Measurements from ENCODE around the gene INO80B. TPM values are rescaled to one million over a fixed set of nuclear protein-coding genes. Genes with fewer than 3 reads are reported as not detected.

Gene INO80B
- total RNA-seq, 2 experiments from 2014 or later = 29.2 to 44.5 TPM

DNA sequence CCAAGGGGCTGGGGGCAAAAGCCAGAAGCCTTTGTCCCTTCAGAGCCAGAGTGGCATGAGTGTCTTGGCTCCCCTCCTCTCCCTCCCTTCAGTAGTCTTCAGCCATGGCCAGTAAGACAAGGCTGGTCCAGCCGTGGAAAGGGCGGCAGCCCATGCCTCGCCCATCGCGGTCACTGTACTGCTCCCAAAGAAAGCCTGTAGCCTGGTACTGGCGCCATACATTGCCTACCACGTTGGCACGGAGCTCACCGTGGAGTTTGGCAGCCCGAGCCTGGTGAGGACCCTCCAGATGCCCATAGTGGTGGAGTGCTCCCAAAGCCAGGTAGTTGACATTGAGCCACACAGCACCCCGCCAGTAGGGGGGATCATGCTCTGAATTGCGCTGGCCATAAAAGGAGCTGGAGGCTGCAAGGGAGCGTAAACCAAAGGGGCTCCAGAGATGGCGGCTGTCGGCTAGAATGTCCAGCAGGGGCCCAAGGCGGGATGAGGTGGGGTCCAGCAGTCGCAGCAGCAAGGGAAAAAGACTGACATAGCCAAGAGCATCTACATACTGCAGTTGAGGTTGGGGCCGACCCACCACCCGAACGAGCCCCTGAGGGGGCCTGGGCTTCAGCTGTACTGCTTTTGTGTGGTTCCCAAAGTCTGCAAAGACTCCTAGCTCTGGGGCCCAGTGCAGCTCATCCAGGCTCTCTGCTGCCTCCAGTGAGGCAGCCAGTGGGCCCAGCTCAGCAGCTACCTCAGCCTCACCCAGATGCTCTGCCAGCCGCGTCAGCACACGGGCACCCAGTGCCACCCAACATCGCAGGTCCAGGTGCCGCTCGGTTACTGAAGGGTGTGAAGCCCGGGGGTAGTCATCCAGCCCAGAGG lies 6.5 kb downstream of the INO80B start:
- Histone ChIP-seq H3K4me2 (ENCODE audit: low read length) (no peak overlapping the region), H3K27ac (ENCODE audit: low read depth, low read length, poor library complexity, severe bottlenecking) (no peak overlapping the region), H3K79me2 (ENCODE audit: insufficient read depth, low read depth, low read length) (peaks cover 24% of the 10 kb centered on the region), H3K9me3 (ENCODE audit: low read length) (no peaks in the 10 kb centered on the region), H3K9me2 (ENCODE audit: insufficient read depth, low read length) (no peaks in the 10 kb centered on the region), H3K4me1 (ENCODE audit: insufficient read depth, low read length, poor library complexity, severe bottlenecking) (peaks cover 21% of the 10 kb centered on the region), H3K36me3 (ENCODE audit: insufficient read depth, low read length) (peaks cover 34% of the 10 kb centered on the region), H2AFZ (ENCODE audit: low read length) (no peak overlapping the region), H3K4me3 (ENCODE audit: low read depth, low read length, poor library complexity, severe bottlenecking) (no peak overlapping the region), H4K20me1 (ENCODE audit: insufficient read depth, low read length) (no peaks in the 10 kb centered on the region)
- no TSS peak for BruUV-seq (replicated peaks)
- POLR2A ChIA-PET = interaction anchor here (0.6 kb wide), 1 partner anchor 10 kb away, joined by 5 read pairs; no protein-coding TSS in a partner anchor
- CTCF ChIA-PET (ENCODE audit: unreplicated experiment) = no interaction called here
- DNase-seq (ENCODE audit: low spot score) = peak; percentile 37
- no peak for TF ChIP-seq EZH2phosphoT487 (IDR thresholded peaks at IDR 0.05; ENCODE audit: borderline replicate concordance, low read depth, low read length)
- TF ChIP-seq, protein P1, sequence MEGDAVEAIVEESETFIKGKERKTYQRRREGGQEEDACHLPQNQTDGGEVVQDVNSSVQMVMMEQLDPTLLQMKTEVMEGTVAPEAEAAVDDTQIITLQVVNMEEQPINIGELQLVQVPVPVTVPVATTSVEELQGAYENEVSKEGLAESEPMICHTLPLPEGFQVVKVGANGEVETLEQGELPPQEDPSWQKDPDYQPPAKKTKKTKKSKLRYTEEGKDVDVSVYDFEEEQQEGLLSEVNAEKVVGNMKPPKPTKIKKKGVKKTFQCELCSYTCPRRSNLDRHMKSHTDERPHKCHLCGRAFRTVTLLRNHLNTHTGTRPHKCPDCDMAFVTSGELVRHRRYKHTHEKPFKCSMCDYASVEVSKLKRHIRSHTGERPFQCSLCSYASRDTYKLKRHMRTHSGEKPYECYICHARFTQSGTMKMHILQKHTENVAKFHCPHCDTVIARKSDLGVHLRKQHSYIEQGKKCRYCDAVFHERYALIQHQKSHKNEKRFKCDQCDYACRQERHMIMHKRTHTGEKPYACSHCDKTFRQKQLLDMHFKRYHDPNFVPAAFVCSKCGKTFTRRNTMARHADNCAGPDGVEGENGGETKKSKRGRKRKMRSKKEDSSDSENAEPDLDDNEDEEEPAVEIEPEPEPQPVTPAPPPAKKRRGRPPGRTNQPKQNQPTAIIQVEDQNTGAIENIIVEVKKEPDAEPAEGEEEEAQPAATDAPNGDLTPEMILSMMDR (conservative IDR thresholded peaks at IDR 0.05; ENCODE audit: low read length) = peak; percentile 67
- intact Hi-C loops (cut with micrococcal nuclease; ENCODE audit: unreplicated experiment) = no loop called here

DNA sequence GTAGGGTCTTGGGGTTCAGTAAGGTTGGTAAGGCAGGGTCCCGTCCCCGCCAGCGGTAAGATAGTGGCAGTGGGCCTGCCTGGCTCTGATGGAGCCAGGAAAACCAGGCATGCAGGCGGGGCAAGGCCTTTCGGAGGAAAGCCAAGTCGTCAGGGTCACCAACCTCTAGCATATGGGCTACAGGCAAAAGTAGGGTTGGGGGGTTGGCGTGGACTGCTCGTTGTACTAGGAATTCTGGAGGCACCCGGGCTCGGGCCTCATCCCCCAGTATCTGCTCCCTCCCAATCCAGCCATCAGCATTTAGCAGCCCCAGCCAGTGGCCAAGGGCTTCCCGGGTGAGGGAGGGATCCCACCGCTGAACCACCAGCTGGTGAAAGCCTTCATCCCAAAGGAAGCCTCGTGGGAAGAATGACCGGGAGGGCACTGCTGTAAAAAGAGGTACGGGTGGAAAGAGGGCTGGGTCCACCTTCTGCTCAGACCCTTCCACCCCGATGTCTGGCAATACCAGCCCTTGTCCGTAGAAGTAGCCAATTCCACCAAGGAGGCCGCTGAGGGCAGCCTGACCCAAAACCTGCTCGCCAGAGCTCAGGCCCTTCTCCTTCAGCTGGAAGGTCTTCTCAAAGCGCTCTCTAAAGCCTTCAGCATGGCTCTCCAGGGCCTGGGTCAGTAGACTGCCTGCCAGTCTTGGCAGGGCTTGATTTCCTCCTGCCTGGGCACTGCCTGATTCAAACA lies 7.3 kb downstream of the INO80B start:
- no peak overlapping the region for H3K27ac ChIP-seq (ENCODE audit: low read depth, low read length, poor library complexity, severe bottlenecking)
- TF ChIP-seq EZH2phosphoT487 (IDR thresholded peaks at IDR 0.05; ENCODE audit: borderline replicate concordance, low read depth, low read length) = no peak
- TF ChIP-seq, protein P1 (conservative IDR thresholded peaks at IDR 0.05; ENCODE audit: low read length) = no peak
- ChIA-PET CTCF (ENCODE audit: unreplicated experiment) (no interaction called here), POLR2A (no interaction called here)
- intact Hi-C loops (cut with micrococcal nuclease; ENCODE audit: unreplicated experiment) = no loop called here
- no peak overlapping the region for H3K4me2 ChIP-seq (ENCODE audit: low read length)
- H3K4me3 ChIP-seq (ENCODE audit: low read depth, low read length, poor library complexity, severe bottlenecking) = no peak overlapping the region
- peaks cover 28% of the 10 kb centered on the region for H3K36me3 ChIP-seq (ENCODE audit: insufficient read depth, low read length)
- H3K9me3 ChIP-seq (ENCODE audit: low read length) = no peaks in the 10 kb centered on the region
- no peaks in the 10 kb centered on the region for H3K9me2 ChIP-seq (ENCODE audit: insufficient read depth, low read length)
- H3K79me2 ChIP-seq (ENCODE audit: insufficient read depth, low read depth, low read length) = peaks cover 19% of the 10 kb centered on the region; the same call in 1 of the 2 replicates
- no peak overlapping the region for H2AFZ ChIP-seq (ENCODE audit: low read length)
- BruUV-seq (replicated peaks) = no TSS peak
- no peak for DNase-seq (ENCODE audit: low spot score)
- peaks cover 17% of the 10 kb centered on the region for H3K4me1 ChIP-seq (ENCODE audit: insufficient read depth, low read length, poor library complexity, severe bottlenecking)
- no peaks in the 10 kb centered on the region for H4K20me1 ChIP-seq (ENCODE audit: insufficient read depth, low read length)

DNA sequence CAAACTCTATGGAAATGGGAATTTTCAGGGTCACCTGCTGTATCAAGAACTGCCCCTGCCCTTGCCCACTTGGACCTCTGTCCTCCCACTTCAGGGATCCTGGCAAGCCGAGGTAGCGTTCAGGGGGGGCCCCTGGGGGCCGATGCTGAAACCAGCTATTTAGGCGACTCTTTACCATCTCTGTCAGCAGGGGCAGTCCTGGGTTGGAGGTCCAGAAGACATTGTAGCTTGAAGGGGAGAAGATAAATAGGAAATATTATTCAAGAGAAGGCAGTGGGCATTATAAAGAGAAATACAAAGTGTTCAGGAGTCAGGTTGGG lies 7.9 kb downstream of the INO80B start:
- Histone ChIP-seq H3K4me3 (ENCODE audit: low read depth, low read length, poor library complexity, severe bottlenecking) (no peak overlapping the region), H3K4me2 (ENCODE audit: low read length) (no peak overlapping the region), H2AFZ (ENCODE audit: low read length) (no peak overlapping the region), H3K9me3 (ENCODE audit: low read length) (no peaks in the 10 kb centered on the region), H3K27ac (ENCODE audit: low read depth, low read length, poor library complexity, severe bottlenecking) (no peak overlapping the region), H3K4me1 (ENCODE audit: insufficient read depth, low read length, poor library complexity, severe bottlenecking) (peaks cover 17% of the 10 kb centered on the region), H3K36me3 (ENCODE audit: insufficient read depth, low read length) (peaks cover 28% of the 10 kb centered on the region), H4K20me1 (ENCODE audit: insufficient read depth, low read length) (no peaks in the 10 kb centered on the region), H3K79me2 (ENCODE audit: insufficient read depth, low read depth, low read length) (peaks cover 19% of the 10 kb centered on the region; the same call in 1 of the 2 replicates), H3K9me2 (ENCODE audit: insufficient read depth, low read length) (no peaks in the 10 kb centered on the region)
- no peak for DNase-seq (ENCODE audit: low spot score)
- TF ChIP-seq, protein P1 (conservative IDR thresholded peaks at IDR 0.05; ENCODE audit: low read length) = no peak
- TF ChIP-seq EZH2phosphoT487 (IDR thresholded peaks at IDR 0.05; ENCODE audit: borderline replicate concordance, low read depth, low read length) = no peak
- intact Hi-C loops (cut with micrococcal nuclease; ENCODE audit: unreplicated experiment) = no loop called here
- ChIA-PET POLR2A (no interaction called here), CTCF (ENCODE audit: unreplicated experiment) (no interaction called here)
- BruUV-seq (replicated peaks) = no TSS peak

All from OCI-LY7 (cell line).